ENCODE measurements around the gene ANKRD13B.

- TF ChIP-seq CTCF (IDR thresholded peaks at IDR 0.05) (no peak), POLR2AphosphoS5 (IDR thresholded peaks at IDR 0.05; ENCODE audit: low read depth, low read length) (no peak), REST (IDR thresholded peaks at IDR 0.05; ENCODE audit: insufficient read depth in 1 of 2, low read depth in 2 of 2, low read length in 1 of 2) (no peak)
Observed at GRCh38 chr17:29569245-29569950, 23.5 kb upstream of the ANKRD13B start.
